Choroid plexus epithelial cell (primary cell): ENCODE results near the gene U2AF2.

ENCODE experiments used
- DNase-seq: peaks from one replicate; pipeline ENCODE4 v3.0.0-alpha.2; 2010; ENCODE audit warnings: low read depth
- H3K4me3 ChIP-seq: 2 replicates; pipeline ENCODE4 v1.5.1; 2011; ENCODE audit warnings: low read depth, mild to moderate bottlenecking, control low read depth, low read length, moderate library complexity
- TF ChIP-seq, protein P1 (sequence below): conservative IDR thresholded peaks from 2 replicates; pipeline ENCODE4 v1.5.1; 2011; ENCODE audit warnings: low read depth, mild to moderate bottlenecking, control low read depth, inconsistent platforms, low read length, moderate library complexity

The U2AF2 gene

GRCh38 chr19:55648585-55649267 lies 6.1 kb upstream of the U2AF2 start:
- peak overlapping the region; percentile 91 for H3K4me3 ChIP-seq
- TF ChIP-seq, protein P1, sequence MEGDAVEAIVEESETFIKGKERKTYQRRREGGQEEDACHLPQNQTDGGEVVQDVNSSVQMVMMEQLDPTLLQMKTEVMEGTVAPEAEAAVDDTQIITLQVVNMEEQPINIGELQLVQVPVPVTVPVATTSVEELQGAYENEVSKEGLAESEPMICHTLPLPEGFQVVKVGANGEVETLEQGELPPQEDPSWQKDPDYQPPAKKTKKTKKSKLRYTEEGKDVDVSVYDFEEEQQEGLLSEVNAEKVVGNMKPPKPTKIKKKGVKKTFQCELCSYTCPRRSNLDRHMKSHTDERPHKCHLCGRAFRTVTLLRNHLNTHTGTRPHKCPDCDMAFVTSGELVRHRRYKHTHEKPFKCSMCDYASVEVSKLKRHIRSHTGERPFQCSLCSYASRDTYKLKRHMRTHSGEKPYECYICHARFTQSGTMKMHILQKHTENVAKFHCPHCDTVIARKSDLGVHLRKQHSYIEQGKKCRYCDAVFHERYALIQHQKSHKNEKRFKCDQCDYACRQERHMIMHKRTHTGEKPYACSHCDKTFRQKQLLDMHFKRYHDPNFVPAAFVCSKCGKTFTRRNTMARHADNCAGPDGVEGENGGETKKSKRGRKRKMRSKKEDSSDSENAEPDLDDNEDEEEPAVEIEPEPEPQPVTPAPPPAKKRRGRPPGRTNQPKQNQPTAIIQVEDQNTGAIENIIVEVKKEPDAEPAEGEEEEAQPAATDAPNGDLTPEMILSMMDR = no peak
- DNase-seq = no peak

GRCh38 chr19:55649268-55650125 lies 5.3 kb upstream of the U2AF2 start:
- DNase-seq = no peak
- peak overlapping the region; percentile 91 for H3K4me3 ChIP-seq
- TF ChIP-seq, protein P1 = no peak

GRCh38 chr19:55650126-55650557 lies 4.7 kb upstream of the U2AF2 start:
- H3K4me3 ChIP-seq = no peak overlapping the region
- no peak for DNase-seq
- TF ChIP-seq, protein P1 = no peak

GRCh38 chr19:55650602-55651230 lies 4.1 kb upstream of the U2AF2 start:
- no peak for DNase-seq
- TF ChIP-seq, protein P1 = no peak
- no peak overlapping the region for H3K4me3 ChIP-seq

GRCh38 chr19:55651236-55651635 lies 3.6 kb upstream of the U2AF2 start:
- DNase-seq = no peak
- TF ChIP-seq, protein P1 = no peak

DNA sequence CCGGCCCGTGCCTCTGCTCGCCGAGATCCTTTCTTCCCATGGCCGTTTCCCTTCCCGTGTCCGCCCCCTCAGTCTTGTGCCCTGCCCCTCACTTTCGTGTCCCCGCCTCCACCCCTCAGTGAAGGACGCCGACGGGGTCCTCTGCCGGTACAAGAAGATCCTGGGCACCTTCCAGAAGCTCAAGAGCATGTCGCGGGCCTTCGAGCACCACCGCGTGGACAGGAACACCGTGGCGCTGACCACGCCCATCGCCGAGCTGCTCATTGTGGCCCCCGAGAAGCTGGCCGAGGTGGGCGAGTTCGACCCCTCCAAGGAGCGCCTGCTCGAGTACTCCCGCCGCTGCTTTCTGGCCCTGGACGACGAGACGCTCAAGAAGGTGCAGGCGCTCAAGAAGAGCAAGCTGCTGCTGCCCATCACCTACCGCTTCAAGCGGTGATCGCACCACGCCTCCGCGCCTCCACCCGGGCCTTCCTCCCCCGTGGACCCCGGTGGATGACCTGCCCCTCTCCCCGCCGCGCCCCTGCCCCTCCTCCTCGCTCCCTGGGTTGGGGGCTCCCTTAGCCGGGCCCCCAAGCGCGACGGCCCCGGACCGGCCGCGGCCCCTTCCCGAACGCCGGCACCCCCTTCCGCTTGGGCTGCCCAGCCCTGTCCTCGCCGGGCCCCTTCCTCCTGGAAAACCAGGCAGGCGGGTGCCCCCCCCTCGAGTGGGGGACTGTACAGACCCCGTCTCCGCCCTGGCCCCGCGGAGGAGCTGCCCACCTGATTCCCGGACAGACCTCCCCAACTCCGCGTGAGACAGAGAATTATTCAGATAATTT lies 2.3 kb upstream of the U2AF2 start:
- no peak overlapping the region for H3K4me3 ChIP-seq
- DNase-seq = no peak
- TF ChIP-seq, protein P1 = no peak

More at GRCh38 chr19:55651236-55651635, 3.6 kb upstream of the U2AF2 start:
- H3K4me3 ChIP-seq = no peak overlapping the region
